GM10266 (cell line): ENCODE results near the gene GRHL3.

ENCODE experiments used
- DNase-seq: peaks from one replicate; pipeline ENCODE4 v3.0.0; 2012; ENCODE audit errors: extremely low spot score
- TF ChIP-seq, protein P1 (sequence below): IDR thresholded peaks from 2 replicates; pipeline ENCODE4 v1.5.1; 2012; ENCODE audit warnings: mild to moderate bottlenecking, low read depth; ENCODE audit not compliant: control insufficient read depth, insufficient read depth; ENCODE audit errors: missing control alignments

The GRHL3 gene

DNA sequence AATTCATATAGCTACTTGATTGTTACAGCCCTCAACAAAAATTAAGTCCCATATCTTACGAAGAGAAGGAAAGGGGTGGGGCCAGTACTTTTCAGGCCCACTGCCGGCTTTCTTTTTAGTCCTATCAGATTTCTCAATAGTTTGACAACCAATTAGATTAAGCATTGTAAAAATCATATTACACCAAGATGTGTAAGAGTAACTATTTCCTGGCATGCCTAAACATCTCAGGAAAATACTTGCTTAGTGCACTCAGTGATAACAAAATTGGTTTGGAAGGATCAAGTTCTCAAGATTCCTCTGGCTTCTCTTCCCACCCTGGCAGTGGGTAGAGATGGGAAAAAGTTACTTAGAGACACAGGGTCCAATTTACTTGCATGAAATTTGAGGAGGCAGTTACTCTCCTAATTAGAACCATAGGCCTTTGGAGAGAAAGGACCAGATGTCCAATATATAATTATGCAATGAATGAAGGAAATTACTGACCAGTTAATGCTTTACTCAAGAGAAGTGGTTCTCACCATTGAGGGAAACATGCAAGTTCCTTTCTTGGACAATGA is 64.3 kb downstream of the GRHL3 start:
- TF ChIP-seq, protein P1, sequence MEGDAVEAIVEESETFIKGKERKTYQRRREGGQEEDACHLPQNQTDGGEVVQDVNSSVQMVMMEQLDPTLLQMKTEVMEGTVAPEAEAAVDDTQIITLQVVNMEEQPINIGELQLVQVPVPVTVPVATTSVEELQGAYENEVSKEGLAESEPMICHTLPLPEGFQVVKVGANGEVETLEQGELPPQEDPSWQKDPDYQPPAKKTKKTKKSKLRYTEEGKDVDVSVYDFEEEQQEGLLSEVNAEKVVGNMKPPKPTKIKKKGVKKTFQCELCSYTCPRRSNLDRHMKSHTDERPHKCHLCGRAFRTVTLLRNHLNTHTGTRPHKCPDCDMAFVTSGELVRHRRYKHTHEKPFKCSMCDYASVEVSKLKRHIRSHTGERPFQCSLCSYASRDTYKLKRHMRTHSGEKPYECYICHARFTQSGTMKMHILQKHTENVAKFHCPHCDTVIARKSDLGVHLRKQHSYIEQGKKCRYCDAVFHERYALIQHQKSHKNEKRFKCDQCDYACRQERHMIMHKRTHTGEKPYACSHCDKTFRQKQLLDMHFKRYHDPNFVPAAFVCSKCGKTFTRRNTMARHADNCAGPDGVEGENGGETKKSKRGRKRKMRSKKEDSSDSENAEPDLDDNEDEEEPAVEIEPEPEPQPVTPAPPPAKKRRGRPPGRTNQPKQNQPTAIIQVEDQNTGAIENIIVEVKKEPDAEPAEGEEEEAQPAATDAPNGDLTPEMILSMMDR = no peak
- no peak for DNase-seq

GRCh38 chr1:24384251-24385090 is 65.3 kb downstream of the GRHL3 start:
- DNase-seq = peak; percentile 67
- TF ChIP-seq, protein P1 = no peak

DNA sequence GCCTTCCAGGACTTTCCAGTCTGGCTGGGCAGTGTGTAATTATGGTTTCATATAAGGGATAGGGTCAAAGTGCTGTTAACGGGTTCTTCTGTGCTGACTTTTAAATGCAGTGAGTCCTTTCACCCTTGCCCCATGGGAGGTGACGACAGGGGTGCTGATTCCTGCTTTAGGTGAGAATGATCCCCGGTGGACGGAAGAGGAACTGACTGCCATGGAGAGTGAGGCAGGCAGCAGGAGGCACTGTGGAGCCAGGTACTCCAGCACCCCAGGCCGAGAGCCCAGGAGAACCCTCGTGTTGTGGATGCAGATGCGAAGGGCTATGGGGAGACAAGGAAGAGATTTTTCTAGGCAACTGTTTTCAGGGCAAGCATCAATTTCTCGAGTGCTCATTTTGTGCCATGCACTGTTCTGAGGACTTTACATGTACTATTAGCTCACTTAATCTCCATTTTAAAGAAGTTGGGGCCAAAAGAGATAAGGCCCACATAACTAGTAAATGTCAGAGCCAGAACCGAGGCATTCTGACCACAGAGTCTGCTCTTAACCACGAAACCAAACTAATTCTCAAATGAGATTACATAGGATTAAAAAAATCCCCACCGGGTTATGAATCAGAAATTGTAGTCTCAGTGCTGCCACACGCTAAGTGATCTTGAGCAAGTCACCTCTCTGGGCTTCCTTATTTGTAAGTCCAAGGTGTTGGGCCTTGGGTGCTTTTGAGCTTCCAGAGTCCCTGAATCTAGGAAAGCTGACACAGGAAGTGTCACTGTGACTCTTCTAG is 66.2 kb downstream of the GRHL3 start:
- TF ChIP-seq, protein P1 = peak; percentile 42
- DNase-seq = no peak

GRCh38 chr1:24386241-24386640 is 67.1 kb downstream of the GRHL3 start:
- DNase-seq = no peak
- TF ChIP-seq, protein P1 = no peak

- TF ChIP-seq, protein P1 = no peak
- no peak for DNase-seq
Measured at GRCh38 chr1:24386931-24387330, 67.8 kb downstream of the GRHL3 start.

- DNase-seq = no peak
Measured at GRCh38 chr1:24387636-24388175, 68.5 kb downstream of the GRHL3 start.

More at GRCh38 chr1:24387636-24388175, 68.5 kb downstream of the GRHL3 start:
- TF ChIP-seq, protein P1 = no peak
